ENCODE results near the gene FGF22. TPM values are rescaled to one million over a fixed set of nuclear protein-coding genes. Genes with fewer than 3 reads are reported as not detected.

FGF22 gene
- total and polyA plus RNA-seq, 2 of the 8 experiments (the other 6 are each of a cell fraction or from before 2014, with no cell fraction given): 0.44 to 1.7 TPM

- Histone ChIP-seq H3K18ac (ENCODE audit: extremely low read depth, low read length) (no peak overlapping the region), H4K8ac (ENCODE audit: extremely low read depth, insufficient read depth, low read length) (no peak overlapping the region; the same call in 1 of the 2 replicates), H3K9ac (replicated peaks in 1 of 4; ENCODE audit: extremely low read depth in 1 of 4, low read depth in 3 of 4, low read length in 3 of 4) (no peak overlapping the region), H3K79me2 (ENCODE audit: control insufficient read depth in 1 of 2, insufficient read depth in 2 of 2, low read length in 2 of 2) (no peaks in the 10 kb centered on the region), H4K20me1 (replicated peaks in 1 of 2; ENCODE audit: control insufficient read depth in 1 of 2, insufficient read depth in 2 of 2, low read length in 2 of 2) (peaks cover 0 to 5% of the 10 kb centered on the region in 2 experiments), H3K23me2 (ENCODE audit: low read depth, low read length) (no peaks in the 10 kb centered on the region), H3K23ac (ENCODE audit: insufficient read length) (no peak overlapping the region), H2BK12ac (ENCODE audit: low read depth, low read length) (no peak overlapping the region), H3K9me3 (ENCODE audit: insufficient read depth in 2 of 2, low read depth in 1 of 2, low read length in 1 of 2) (no peaks in the 10 kb centered on the region), H3K4me1 (replicated peaks in 1 of 4; ENCODE audit: control insufficient read depth in 3 of 4, insufficient read depth in 4 of 4, low read length in 3 of 4) (no peaks in the 10 kb centered on the region), H3K4me2 (ENCODE audit: insufficient read depth in 1 of 2, low read depth in 2 of 2, low read length in 2 of 2) (no peak overlapping the region), H4K5ac (ENCODE audit: insufficient read length, low read depth, low read length) (no peak overlapping the region), H2BK20ac (ENCODE audit: low read length) (no peak overlapping the region), H2BK15ac (ENCODE audit: low read length) (no peak overlapping the region), H3K79me1 (ENCODE audit: low read depth, low read length) (no peaks in the 10 kb centered on the region), H3K27me3 (replicated peaks in 1 of 4; ENCODE audit: control insufficient read depth in 3 of 4, extremely low read depth in 1 of 4, insufficient read depth in 3 of 4, low read length in 3 of 4) (no peaks in the 10 kb centered on the region), H3K56ac (replicated peaks; ENCODE audit: insufficient read length, low read depth, low read length) (no peak overlapping the region), H3K14ac (ENCODE audit: insufficient read length) (no peak overlapping the region), H3K36me3 (ENCODE audit: control insufficient read depth in 2 of 4, insufficient read depth in 4 of 4, low read length in 3 of 4) (peaks cover 0 to 16% (median 6%) of the 10 kb centered on the region in 4 experiments; a peak in 3 of 8 replicates), H2BK5ac (ENCODE audit: low read depth, low read length) (no peak overlapping the region), H2BK120ac (replicated peaks; ENCODE audit: low read depth, low read length) (no peak overlapping the region), H2AK5ac (ENCODE audit: low read depth, low read length) (no peak overlapping the region), H4K91ac (replicated peaks; ENCODE audit: insufficient read length, low read length) (no peak overlapping the region), H3K4me3 (ENCODE audit: extremely low read depth in 1 of 4, insufficient read depth in 2 of 4, low read depth in 3 of 4, low read length in 4 of 4) (no peak overlapping the region), H3K27ac (ENCODE audit: low read depth, low read length) (no peak overlapping the region), H2AFZ (ENCODE audit: low read length) (no peak overlapping the region), H3K4ac (replicated peaks; ENCODE audit: insufficient read length, low read depth, low read length) (no peak overlapping the region)
- FAIRE-seq (no peak), DNase-seq (ENCODE audit: low read depth in 1 of 2, low spot score in 2 of 2) (no peak)
- POLR2A ChIA-PET (ENCODE audit: partially characterized antibody): interaction anchor here (0.9 to 1.6 kb wide), 5 partner anchors 9 to 41 kb away, joined by 3 to 6 read pairs (median 4); no protein-coding TSS in a partner anchor
- CTCF ChIA-PET (ENCODE audit: partially characterized antibody): interaction anchor here (0.7 to 1.5 kb wide), 5 partner anchors 10 to 102 kb away, joined by 3 to 7 read pairs (median 4); partner anchors contain the start of gene HCN2
- WGBS, 2 experiments (ENCODE audit: extremely low coverage in 1 of 2, insufficient coverage in 1 of 2, insufficient read length in 1 of 2, insufficient replicate concordance in 2 of 2, low coverage in 1 of 2, low lambda C conversion rate in 2 of 2, missing lambda C conversion rate in 1 of 2): 97% methylated on average over 28 of the region's 33 CpGs; no CpG with 5 or more reads in 1 of the 2 experiments
- TF ChIP-seq BCL11A (IDR thresholded peaks at IDR 0.05; ENCODE audit: low read depth in 2 of 2, low read length in 2 of 2) (no peak), ASH2L (IDR thresholded peaks at IDR 0.05; ENCODE audit: low read length) (no peak), USF2 (IDR thresholded peaks at IDR 0.05; ENCODE audit: low read length) (no peak), RBBP5 (IDR thresholded peaks at IDR 0.05; ENCODE audit: borderline replicate concordance, low read depth, low read length) (no peak), CBX8 (IDR thresholded peaks at IDR 0.05; ENCODE audit: borderline replicate concordance, low read depth, low read length) (no peak), GABPA (IDR thresholded peaks at IDR 0.05; ENCODE audit: borderline replicate concordance, insufficient read depth, low read length) (no peak), ATF3 (IDR thresholded peaks at IDR 0.05; ENCODE audit: insufficient read depth, low read depth, low read length) (no peak), CTCF (IDR thresholded peaks at IDR 0.05; ENCODE audit: control extremely low read depth in 1 of 3, insufficient read depth in 1 of 3, low read depth in 1 of 3, low read length in 3 of 3) (no peak), EZH2 (IDR thresholded peaks at IDR 0.05; ENCODE audit: low read depth, low read length, severe bottlenecking) (no peak)
These were observed 26.7 kb upstream of the FGF22 start for GRCh38 chr19:612941-613340.
